Memory B cell (primary cell): Measurements from ENCODE around the gene SUSD2.
"Not testable (repeated sequence)": the region's sequence is repeated elsewhere in the genome, so short reads cannot be mapped to it uniquely, and the experiment has no call there.

Source experiments
- ATAC-seq: fragments of 150-1000 bp; cut with Tn5 transposase; 2 replicates; pipeline ENCODE4 v1.10.0; 2021; ENCODE audit warnings: low read depth, mild to moderate bottlenecking, moderate library complexity
- DNase-seq, 2 donors: peaks; one replicate each; pipeline ENCODE4 v3.0.0; 2022; ENCODE audit warnings: low spot score in 2 of 2
- H3K27ac Mint-ChIP-seq: one replicate; pipeline ENCODE4 v1.8.0; 2022; ENCODE audit warnings: mild to moderate bottlenecking, moderate library complexity, mixed read lengths
- H3K27me3 Mint-ChIP-seq: one replicate; pipeline ENCODE4 v1.8.0; 2022; ENCODE audit warnings: mixed read lengths
- H3K36me3 Mint-ChIP-seq: one replicate; pipeline ENCODE4 v1.8.0; 2022; ENCODE audit warnings: mild to moderate bottlenecking, mixed read lengths
- H3K4me1 Mint-ChIP-seq: one replicate; pipeline ENCODE4 v1.8.0; 2022; ENCODE audit warnings: mixed read lengths
- H3K4me3 Mint-ChIP-seq: one replicate; pipeline ENCODE4 v1.8.0; 2022; ENCODE audit warnings: mild to moderate bottlenecking, moderate library complexity, mixed read lengths
- H3K9me3 Mint-ChIP-seq: one replicate; pipeline ENCODE4 v1.8.0; 2022; ENCODE audit warnings: mixed read lengths

Gene SUSD2

GRCh38 chr22:24181088-24181995 lies at the start of gene SUSD2:
SUSD2 (plus strand) TSS chr22:24181487; CDS start chr22:24181520, 33 bp downstream.
- H3K4me1 Mint-ChIP-seq, result peaks cover 11% of the 10 kb centered on the region
- H3K4me3 Mint-ChIP-seq, result no peak within 1 kb of the TSS
- DNase-seq (no peak), ATAC-seq (no peak)
- H3K9me3 Mint-ChIP-seq, result no peaks in the 10 kb centered on the region
- peaks cover 3% of the 10 kb centered on the region for H3K36me3 Mint-ChIP-seq
- H3K27ac Mint-ChIP-seq, result no peak within 1 kb of the TSS
- no peaks in the 10 kb centered on the region for H3K27me3 Mint-ChIP-seq

- Mint-ChIP-seq H3K4me3 (no peak overlapping the region), H3K4me1 (peaks cover 10% of the 10 kb centered on the region), H3K9me3 (no peaks in the 10 kb centered on the region), H3K27me3 (no peaks in the 10 kb centered on the region), H3K27ac (peak overlapping the region; percentile 64), H3K36me3 (peaks cover 14% of the 10 kb centered on the region)
- DNase-seq (no peak), ATAC-seq (no peak)
Measured at GRCh38 chr22:24133187-24133965, 47.9 kb upstream of the SUSD2 start.

GRCh38 chr22:24134090-24134846 lies 47.0 kb upstream of the SUSD2 start:
- Mint-ChIP-seq H3K27me3 (no peaks in the 10 kb centered on the region), H3K27ac (no peak overlapping the region), H3K4me1 (peaks cover 5% of the 10 kb centered on the region), H3K4me3 (no peak overlapping the region), H3K9me3 (no peaks in the 10 kb centered on the region), H3K36me3 (peaks cover 14% of the 10 kb centered on the region)
- DNase-seq, result peak; percentile 38 to 51
- ATAC-seq, result peak; percentile 79

DNA sequence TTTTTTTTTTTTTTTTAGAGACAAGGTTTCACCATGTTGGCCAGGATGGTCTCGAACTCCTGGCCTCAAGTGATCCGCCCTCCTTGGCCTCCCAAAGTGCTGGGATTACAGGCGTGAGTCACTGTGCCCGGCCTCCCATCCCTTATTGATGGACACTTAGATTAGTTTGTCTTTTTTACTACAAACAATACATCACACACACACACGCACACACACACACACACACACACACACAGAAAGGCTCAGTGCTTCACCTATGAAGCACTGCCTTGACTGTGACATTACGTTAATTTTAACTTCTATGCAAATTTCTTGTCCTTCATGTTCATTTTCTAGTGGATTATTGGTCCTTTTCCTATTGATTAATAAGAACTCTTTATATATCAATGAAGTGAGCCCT lies 44.8 kb upstream of the SUSD2 start:
- H3K9me3 Mint-ChIP-seq, H3K27ac Mint-ChIP-seq, H3K27me3 Mint-ChIP-seq, DNase-seq, H3K4me3 Mint-ChIP-seq, ATAC-seq: not testable (repeated sequence)
- H3K36me3 Mint-ChIP-seq, result peaks cover 14% of the 10 kb centered on the region
- peaks cover 18% of the 10 kb centered on the region for H3K4me1 Mint-ChIP-seq

DNA sequence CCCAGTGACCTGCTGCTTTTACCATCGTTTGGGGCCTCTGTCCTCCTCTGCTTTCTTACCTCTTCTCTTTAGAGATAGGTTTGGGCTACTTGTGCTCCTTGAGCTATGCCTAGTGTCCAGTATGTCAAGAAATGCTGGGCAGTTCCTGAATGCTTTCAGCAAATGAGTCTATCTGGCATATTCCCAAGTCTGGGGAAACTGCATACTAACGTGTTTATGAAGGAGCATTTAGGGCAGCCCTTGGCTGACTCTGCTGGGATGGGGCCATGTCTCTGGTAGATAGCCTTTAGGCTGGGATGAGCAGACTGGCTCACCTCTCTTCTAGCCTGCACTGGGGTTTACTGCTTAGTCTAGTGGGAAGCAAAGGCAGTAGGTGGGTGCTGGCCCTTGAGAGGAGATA lies 43.7 kb upstream of the SUSD2 start:
- Mint-ChIP-seq H3K4me1 (peaks cover 20% of the 10 kb centered on the region), H3K9me3 (no peaks in the 10 kb centered on the region), H3K4me3 (no peak overlapping the region), H3K36me3 (peaks cover 15% of the 10 kb centered on the region), H3K27ac (no peak overlapping the region), H3K27me3 (no peaks in the 10 kb centered on the region)
- DNase-seq, result no peak
- no peak for ATAC-seq

DNA sequence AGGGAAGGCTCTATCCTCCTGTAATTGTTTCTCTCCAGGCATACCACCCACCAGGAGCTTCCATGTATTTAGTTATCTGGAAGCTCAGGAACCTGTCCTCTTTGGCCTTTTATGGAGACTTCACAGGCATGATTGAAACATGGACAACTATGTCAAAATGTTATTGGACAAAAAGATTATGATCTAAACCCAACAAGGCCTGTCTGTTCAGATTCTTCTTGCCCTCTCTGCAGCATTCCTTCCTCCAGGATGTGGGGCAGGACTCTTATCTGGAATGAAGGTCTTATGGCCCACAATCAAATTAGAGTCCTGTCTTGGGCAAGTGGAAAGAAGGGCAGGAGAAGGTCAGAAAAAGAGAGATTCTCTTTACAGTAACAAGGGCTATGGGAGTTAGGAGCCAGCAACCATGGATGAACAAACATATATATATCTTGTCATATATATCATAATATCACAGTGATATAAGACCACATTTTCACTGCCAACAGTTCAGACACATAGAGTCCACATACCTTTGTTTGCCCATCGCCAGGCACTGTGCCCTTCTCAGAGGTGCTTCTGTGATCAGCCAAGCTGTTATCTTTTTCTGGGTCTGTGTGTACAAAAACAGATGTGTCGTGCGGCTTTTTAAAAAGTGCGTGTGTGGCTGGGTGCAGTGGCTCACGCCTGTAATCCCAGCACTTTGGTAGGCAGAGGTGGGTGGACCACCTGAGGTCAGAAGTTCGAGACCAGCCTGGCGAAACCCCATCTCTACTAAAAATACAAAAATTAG lies 42.5 kb upstream of the SUSD2 start:
- ATAC-seq, result no peak
- Mint-ChIP-seq H3K4me1 (peaks cover 19% of the 10 kb centered on the region), H3K4me3 (no peak overlapping the region), H3K9me3 (no peaks in the 10 kb centered on the region), H3K27me3 (no peaks in the 10 kb centered on the region), H3K36me3 (peaks cover 13% of the 10 kb centered on the region), H3K27ac (no peak overlapping the region)
- no peak for DNase-seq

DNA sequence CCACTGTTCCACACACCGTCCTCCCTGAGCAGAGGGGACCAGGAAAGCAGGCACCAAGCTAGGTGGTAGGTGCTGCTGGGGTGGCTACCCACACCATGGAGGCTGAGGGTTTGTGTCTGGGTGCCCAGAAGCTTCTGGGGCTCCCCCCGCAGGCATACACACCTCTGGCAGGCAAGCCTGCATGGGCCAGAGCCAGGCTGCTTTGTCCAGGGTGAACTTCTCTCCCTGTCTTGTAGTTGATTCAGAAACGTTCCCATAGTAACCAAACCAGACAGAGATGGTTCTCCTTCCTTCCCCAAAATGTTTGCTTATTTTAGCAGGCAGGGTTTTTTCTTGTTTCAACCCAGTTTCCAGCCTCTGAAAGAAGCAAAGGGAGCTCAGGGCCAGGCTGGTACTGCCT lies 40.9 kb upstream of the SUSD2 start:
- ATAC-seq (peak; percentile 59), DNase-seq (no peak)
- peak overlapping the region; percentile 49 for H3K27ac Mint-ChIP-seq
- peaks cover 11% of the 10 kb centered on the region for H3K36me3 Mint-ChIP-seq
- H3K27me3 Mint-ChIP-seq, result no peaks in the 10 kb centered on the region
- no peaks in the 10 kb centered on the region for H3K9me3 Mint-ChIP-seq
- no peak overlapping the region for H3K4me3 Mint-ChIP-seq
- H3K4me1 Mint-ChIP-seq, result peaks cover 31% of the 10 kb centered on the region

DNA sequence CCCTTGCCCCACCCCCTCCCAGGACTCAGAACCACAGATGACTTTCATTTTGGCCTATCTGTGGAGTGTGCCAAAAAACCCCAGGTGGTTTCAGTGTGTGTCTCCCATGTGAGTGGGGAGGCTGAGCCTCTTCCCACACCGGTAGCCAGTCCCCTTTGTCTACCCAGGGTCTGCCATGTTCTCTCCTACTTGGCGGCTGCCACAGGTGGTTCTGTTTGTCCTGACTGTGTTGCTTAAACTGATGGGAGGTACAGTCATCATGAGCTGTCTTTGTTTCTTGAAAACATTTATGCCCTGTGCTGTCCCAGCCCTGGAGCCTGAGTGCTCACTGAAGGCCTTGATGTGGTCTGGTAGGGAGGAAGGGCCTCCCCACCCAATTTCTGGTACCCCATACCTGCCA lies 39.7 kb upstream of the SUSD2 start:
- no peak for DNase-seq
- Mint-ChIP-seq H3K4me3 (no peak overlapping the region), H3K4me1 (peaks cover 40% of the 10 kb centered on the region), H3K36me3 (peaks cover 7% of the 10 kb centered on the region), H3K27ac (peak overlapping the region; percentile 53), H3K27me3 (no peaks in the 10 kb centered on the region), H3K9me3 (no peaks in the 10 kb centered on the region)
- peak; percentile 50 for ATAC-seq

- Mint-ChIP-seq H3K4me1 (peaks cover 38% of the 10 kb centered on the region), H3K4me3 (no peak overlapping the region), H3K27me3 (no peaks in the 10 kb centered on the region), H3K9me3 (no peaks in the 10 kb centered on the region), H3K36me3 (peaks cover 6% of the 10 kb centered on the region), H3K27ac (no peak overlapping the region)
- ATAC-seq (no peak), DNase-seq (no peak)
Measured at GRCh38 chr22:24142241-24142640, 39.0 kb upstream of the SUSD2 start.

GRCh38 chr22:24142831-24143230 lies 38.5 kb upstream of the SUSD2 start:
- no peak for ATAC-seq
- Mint-ChIP-seq H3K36me3 (peaks cover 2% of the 10 kb centered on the region), H3K4me1 (peaks cover 41% of the 10 kb centered on the region), H3K27ac (no peak overlapping the region), H3K27me3 (no peaks in the 10 kb centered on the region), H3K9me3 (no peaks in the 10 kb centered on the region), H3K4me3 (no peak overlapping the region)
- DNase-seq, result no peak

DNA sequence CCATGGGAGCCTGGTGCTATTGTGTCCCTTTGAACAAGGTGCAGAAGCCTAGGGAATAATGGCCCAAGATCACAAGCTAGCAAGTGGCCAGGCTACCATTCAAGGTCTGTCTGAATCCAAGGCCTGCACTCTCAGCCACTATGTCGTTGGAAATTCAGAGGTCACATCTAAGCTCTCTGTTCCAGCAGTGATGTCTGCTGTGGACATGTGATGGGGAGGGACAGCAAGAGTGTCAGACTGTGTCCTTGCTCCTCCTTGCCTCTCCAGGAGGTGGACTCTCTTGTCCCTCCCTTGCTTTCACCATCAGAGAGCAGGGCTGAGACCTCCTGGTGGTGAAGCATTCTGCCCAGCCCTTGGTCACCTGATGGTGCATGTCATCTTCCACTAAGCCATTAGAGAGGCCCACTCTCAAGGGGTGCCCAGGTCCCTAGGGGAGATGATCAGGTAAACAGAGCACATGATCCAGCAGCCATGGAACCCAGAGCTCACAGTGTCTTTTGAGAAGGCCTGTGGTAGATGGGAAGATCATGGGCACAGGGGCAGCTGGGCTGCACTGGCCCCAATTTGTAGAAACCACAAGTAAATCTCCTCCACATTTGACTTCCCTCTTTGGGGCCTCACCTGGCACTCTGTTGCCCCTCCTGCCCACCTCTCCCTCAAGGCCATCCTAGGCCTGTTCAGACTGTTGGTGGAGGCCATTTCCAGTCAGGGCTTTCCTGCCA lies 37.1 kb upstream of the SUSD2 start:
- H3K27me3 Mint-ChIP-seq, result no peaks in the 10 kb centered on the region
- no peak overlapping the region for H3K4me3 Mint-ChIP-seq
- H3K4me1 Mint-ChIP-seq, result peaks cover 41% of the 10 kb centered on the region
- no peak for DNase-seq
- no peak for ATAC-seq
- H3K9me3 Mint-ChIP-seq, result no peaks in the 10 kb centered on the region
- peaks cover 2% of the 10 kb centered on the region for H3K36me3 Mint-ChIP-seq
- peak overlapping the region; percentile 49 for H3K27ac Mint-ChIP-seq

DNA sequence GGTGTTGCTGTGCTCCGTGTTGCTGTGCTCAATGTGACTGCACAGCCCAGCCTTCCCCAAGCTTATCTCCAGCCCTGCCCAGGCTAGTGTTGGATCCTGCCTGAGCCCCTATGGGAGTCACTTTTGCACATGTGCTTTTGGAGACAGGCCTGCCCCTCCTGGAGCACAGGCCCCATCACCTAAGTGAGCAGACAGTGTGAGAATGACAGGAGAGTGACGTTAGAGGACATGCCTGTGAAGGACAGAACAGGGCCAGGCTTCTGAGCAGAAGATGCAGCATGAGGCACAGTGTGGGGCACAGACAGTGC lies 36.6 kb upstream of the SUSD2 start:
- peak overlapping the region; percentile 24 for H3K4me3 Mint-ChIP-seq
- no peaks in the 10 kb centered on the region for H3K9me3 Mint-ChIP-seq
- peaks cover 2% of the 10 kb centered on the region for H3K36me3 Mint-ChIP-seq
- H3K4me1 Mint-ChIP-seq, result peaks cover 38% of the 10 kb centered on the region
- ATAC-seq (no peak), DNase-seq (no peak)
- peak overlapping the region; percentile 49 for H3K27ac Mint-ChIP-seq
- no peaks in the 10 kb centered on the region for H3K27me3 Mint-ChIP-seq
